Bone marrow (tissue), 2 donors: ENCODE results near the gene FBN3.

ENCODE experiments used
- DNase-seq, 2 donors: peaks; one replicate each; lab custom pipeline; 2025; lab: John Stamatoyannopoulos, UW

FBN3 gene

GRCh38 chr19:8148410-8149260 lies 757 bp downstream of the FBN3 start:
- no peak for DNase-seq

- no peak for DNase-seq
These were observed 1.3 kb downstream of the FBN3 start for GRCh38 chr19:8148088-8148409.

- DNase-seq, result no peak
These were observed 1.8 kb downstream of the FBN3 start for GRCh38 chr19:8147582-8147978.

GRCh38 chr19:8146877-8147581 lies 2.4 kb downstream of the FBN3 start:
- DNase-seq, result no peak

DNA sequence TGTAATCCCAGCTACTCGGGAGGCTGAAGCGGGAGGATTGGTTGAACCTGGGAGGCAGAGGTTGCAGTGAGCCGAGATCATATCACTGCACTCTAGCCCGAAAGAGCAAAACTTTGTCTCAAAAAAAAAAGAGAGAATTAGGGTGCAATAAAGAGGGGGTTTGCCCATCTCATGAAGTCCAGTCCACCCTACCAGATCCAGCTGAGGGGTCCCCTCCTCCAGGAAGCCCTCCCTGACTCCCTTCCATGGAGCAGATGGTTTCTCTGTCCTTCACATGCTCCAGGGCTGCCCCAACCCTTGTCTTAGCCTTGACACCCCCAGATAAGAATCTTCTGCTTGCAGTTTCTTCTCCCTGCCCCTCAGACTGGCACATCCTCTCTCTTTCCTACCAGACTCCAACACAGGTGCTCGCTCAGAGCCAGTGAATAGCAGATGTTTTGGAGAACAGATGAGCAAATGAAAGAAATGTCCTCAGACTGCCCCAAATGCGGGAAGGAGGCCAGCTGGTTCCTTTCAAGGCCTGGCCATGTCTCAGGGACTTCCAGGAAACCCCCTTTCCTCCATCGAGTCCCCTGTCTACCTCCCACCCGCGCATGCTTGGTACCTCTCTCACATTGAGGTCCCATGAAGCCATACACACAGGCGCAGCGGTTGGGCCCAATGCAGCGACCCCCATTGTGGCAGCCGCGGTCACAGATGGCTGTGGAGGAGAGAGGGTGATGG lies 5.0 kb downstream of the FBN3 start:
- DNase-seq, result no peak

- DNase-seq, result no peak
These were observed 6.4 kb downstream of the FBN3 start for GRCh38 chr19:8143041-8143440.

DNA sequence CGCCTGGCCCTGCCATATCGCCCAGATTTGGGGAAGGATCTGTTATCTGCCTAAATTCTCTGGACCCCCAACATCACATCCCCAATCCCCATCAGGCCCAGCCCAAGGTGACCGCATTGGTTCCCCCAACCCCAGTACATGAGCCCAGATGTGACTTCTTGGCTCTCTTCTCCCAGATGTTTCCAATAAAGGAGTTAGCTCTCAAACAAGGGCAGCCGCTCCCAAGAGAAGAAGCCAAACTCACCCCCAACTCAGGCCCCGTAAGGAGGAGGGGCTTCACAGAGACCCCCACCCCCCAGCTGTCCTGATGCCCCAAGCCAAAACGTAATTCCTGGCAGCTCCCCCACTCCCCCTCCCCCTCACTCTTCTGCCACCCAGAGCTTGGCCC lies 6.9 kb downstream of the FBN3 start:
- no peak for DNase-seq

- no peak for DNase-seq
These were observed 7.5 kb downstream of the FBN3 start for GRCh38 chr19:8141726-8142512.

GRCh38 chr19:8138201-8138600 lies 11.2 kb downstream of the FBN3 start:
- no peak for DNase-seq

DNA sequence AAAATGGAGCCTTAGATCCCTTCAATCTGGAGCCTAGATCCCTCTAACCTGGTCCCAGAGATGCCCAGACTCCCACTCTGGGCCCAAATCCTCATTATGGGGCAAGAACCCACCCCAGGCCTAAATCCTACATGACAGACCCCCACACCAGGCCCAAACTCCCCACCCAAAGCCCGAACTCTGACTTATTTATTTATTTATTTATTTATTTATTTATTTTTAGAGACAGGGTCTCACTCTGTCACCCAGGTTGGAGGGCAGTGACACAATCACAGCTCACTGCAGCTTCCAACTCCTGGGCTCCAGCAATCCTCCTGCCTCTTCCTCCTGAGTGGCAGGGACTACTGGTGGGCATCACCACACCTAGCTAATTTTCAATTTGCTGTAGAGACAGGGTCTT lies 12.0 kb downstream of the FBN3 start:
- no peak for DNase-seq

GRCh38 chr19:8135946-8136618 lies 13.3 kb downstream of the FBN3 start:
- no peak for DNase-seq

DNA sequence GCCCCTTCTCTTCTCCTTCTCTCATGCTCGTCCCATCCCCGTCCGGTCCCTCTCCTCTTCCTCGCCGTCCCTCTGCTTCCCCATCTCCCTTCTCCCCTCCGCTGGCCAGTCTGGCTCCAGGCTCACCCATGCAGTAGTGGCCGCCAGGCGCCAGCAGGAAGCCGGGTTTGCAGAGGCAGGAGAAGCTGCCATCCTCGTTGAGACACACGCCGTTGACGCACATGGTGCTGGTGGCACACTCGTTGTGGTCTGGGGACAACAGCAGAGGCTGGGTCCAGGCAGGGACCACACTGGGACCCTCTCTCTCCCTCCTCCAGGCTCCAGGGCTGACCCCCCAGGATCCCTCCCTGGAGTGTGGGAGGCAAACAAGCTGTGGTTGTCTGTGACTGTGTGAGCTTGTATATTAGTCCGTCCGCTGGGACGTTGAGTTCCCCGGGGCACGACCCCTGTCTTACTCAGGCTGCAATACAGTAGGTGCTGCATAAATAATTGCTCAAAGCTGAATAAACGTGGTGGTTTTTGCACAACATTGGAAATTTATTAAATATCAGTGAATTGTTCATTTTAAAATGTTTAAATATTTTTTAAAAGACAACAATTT lies 16.4 kb downstream of the FBN3 start:
- DNase-seq, result no peak

- DNase-seq, result no peak
These were observed 17.9 kb downstream of the FBN3 start for GRCh38 chr19:8131517-8131916.

DNA sequence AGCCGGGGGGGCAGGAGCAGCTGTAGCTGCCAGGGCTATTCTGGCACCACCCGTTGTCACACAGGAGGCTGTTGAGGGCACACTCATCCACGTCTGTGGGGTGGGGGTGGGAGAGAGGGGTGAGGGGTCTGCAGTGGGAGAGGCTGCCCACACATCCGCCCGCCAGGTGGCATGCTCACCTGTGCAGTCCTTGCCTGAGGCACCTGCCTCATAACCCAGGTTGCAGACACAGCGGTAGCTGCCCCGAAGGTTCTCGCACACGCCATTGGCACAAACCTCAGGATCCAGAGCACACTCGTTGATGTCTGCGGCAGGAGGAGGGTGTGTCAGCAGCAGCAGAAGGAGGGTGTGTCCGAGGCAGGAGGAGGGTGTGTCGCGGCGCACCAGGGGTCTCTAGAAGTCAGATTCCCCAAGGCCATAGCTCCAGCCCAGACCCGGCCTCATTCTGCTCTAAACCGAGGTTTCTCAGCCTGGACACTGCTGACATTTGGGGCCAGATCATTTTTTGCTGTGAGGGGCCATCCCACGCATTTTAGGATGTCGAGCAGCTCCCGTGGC lies 20.3 kb downstream of the FBN3 start:
- no peak for DNase-seq

DNA sequence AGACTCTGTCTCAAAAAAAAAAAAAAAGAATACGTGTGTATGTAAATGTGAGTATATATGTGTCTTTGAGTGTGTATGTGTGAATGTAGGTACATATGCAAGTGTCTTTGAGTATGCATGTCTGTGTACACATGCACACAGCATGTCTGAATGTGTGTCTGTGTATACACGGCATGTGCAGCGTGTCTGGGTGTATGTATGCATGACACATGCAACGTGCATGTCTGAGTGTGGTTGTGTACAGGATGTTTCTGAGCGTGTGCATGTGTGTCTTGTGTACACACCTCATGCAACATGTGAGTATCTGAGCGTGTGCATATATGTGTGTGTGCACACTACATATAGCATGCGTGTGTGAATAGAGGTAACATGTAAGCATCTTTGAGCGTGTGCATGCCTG lies 20.8 kb downstream of the FBN3 start:
- DNase-seq, result no peak

DNA sequence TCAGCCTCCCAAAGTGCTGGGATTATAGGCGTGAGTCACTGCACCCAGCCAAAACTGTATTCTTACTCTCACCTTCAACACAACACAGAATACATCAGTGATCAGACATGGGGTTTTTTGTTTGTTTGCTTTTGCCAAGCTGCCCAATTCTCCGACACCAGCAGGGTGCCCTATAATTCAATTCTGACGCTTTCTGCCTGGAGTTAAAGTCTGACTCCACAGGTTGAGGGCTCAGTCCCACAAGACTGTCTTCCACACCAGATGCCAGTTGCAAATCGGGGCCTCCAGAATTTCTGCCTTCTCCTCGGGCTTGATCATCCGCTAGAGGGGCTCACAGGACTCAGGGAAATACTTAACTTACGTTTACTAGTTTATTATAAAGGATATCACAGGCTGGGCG lies 22.1 kb downstream of the FBN3 start:
- DNase-seq, result no peak

DNA sequence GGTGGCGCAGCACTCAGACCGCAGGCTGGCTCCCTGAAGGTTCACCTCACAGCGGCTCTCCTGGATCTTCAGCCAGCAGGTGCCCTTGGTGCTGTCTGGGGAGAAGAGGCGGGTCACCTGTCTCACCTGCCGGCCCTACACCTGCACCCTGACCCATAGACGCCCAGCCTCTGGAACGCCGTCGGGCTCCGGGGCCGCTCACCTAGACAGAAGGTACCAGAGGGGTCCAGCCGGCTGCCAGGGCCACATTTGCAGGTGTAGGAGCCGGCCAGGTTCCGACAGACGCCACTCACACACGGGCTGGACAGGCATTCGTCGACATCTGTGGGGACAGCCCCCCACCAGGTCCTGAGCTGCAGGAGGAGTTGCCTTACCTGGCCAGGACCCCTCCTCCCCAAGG lies 22.9 kb downstream of the FBN3 start:
- no peak for DNase-seq

DNA sequence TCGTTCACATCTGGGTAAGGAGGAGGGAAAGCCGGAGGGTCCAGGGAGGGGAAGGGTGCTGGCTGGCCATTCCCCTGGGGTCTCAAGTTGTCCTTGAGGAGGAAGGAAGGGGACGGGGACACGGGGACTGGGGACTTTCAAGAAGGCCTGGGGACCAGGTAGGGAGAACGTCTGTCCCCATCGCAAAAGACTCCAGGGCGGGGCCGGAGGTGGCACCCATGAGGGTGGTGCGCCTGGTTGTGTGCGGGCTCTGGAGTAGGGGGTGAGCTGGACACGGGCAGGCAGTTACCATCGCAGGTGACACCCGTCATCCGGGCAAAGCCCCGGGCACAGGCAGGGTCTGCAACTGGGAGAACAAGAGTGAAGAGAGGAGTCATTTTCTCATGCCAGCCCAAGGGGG lies 23.4 kb downstream of the FBN3 start:
- DNase-seq, result no peak

- DNase-seq, result no peak
These were observed 25.7 kb downstream of the FBN3 start for GRCh38 chr19:8123683-8124082.

DNA sequence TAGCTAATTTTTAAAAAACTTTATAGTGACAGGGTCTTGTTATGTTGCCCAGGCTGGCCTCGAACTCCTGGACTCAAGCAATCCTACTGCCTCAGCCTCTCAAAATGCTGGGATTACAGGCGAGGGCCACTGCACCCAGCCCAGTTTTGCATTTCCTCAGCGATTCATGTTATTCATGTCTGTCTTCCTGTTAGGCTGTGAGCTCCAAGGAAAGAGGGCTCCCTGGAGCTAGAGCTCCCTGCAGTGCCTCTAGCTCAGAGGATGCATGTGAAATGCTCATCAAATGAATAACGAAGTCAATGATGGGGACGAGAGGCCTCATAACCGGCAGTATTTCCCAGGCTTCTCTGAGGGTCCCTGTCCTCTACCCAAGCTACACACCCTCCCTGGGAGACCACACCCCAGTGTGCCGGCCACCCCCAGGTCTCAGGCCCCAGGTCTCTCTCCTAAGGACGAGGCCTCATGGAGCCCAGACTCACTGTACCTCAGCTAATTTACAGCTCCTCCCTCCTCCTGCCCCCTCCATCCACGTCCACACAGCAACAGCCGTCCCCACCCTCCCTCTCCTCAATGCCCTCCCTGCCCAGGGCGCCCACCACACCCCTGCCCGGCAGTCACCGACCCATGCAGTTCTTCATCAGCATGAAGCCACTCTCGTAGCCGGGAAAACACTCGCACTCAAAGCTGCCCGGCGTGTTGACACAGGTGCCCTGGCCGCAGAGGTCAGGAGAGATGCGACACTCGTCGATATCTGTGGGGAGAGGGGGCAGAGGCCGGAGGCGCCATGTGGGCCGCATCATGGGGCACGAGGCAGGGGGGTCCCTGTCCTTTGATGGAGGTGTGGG lies 28.5 kb downstream of the FBN3 start:
- DNase-seq, result no peak
